GM10266 (cell line): ENCODE data around the gene SIPA1L3.

Experiments used
- DNase-seq: peaks from one replicate; pipeline ENCODE4 v3.0.0; 2012; ENCODE audit errors: extremely low spot score
- CTCF ChIP-seq: IDR thresholded peaks from 2 replicates; pipeline ENCODE4 v1.5.1; 2012; ENCODE audit warnings: mild to moderate bottlenecking, low read depth; ENCODE audit not compliant: control insufficient read depth, insufficient read depth; ENCODE audit errors: missing control alignments

The SIPA1L3 gene

DNA sequence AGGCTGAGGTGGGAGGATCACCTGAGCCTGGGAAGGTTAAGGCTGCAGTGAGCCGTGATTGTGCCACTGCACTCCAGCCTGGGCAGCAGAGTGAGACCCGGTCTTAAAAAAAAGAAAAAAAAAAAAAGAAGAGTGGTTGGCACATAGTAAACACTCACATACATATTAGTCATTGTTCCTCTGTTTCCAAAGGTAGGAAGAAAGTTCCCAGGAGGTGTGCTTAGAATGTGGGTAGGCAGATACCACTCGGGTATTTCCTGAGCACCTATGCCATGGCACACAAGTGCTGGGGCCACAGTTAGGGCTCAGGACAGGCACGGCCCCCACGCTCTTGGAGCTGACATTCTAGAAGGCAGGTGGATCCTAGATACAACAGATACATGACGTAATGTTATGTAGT lies 41.4 kb downstream of the SIPA1L3 start:
- no peak for TF ChIP-seq CTCF
- DNase-seq, result no peak

DNA sequence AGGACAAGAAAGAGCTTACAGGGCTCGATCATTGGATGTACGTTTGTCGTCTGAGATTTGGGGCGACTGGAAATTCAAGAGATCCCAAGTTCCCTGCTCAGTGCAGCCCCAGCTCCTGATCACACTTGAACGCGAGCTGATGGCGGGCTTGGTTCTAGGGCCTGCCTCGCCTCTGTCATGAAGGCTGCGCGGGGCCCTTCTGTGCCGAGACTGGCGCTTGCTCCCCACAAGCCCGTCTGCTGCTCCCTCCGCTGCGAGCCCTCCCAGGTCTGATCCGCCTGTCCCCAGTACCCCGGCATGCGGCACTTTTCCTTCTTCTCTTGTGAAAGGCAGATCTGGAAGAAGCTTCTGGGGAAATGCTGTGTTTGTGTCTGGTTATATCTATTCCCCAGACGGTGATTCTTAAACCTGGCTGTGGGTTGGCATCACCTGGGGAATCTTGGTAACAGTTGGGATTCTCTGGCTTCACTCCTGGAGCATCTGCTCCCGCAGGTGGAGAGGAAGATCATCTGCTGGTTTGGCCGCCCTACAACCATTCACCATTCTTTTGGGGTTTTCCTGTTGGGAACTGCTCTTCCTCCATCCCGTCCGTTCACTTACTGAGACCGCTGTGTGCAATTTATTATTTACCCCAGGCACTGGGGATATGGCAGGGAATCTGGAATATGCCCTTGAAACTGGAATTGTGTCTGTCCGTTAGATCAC lies 43.6 kb downstream of the SIPA1L3 start:
- no peak for TF ChIP-seq CTCF

GRCh38 chr19:37951816-37952210 lies 44.8 kb downstream of the SIPA1L3 start:
- no peak for TF ChIP-seq CTCF
- DNase-seq, result no peak

More for the DNA sequence above, 43.6 kb downstream of the SIPA1L3 start:
- no peak for DNase-seq

GRCh38 chr19:37953171-37953917 lies 46.3 kb downstream of the SIPA1L3 start:
- no peak for TF ChIP-seq CTCF
- no peak for DNase-seq

DNA sequence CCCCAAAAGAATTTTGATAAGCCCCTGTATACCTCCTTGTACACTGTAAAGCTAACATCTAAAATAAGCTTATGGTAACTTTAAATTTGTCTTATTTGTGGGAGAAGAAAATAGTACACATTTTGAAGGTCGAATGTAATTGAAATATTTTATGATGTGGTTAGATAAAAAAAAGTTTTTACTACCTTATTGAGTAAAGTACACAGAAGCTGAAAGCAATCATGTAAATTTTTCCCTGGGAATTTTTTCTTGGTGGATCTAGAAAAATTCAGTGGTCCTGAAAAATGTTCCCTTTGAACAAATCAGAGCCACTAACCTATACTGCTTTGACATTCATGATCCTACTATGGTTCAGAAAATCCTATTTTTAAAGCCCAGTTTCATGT lies 46.9 kb downstream of the SIPA1L3 start:
- no peak for DNase-seq
- no peak for TF ChIP-seq CTCF

- no peak for DNase-seq
- TF ChIP-seq CTCF, result no peak
Measured at GRCh38 chr19:37954421-37954874, 47.4 kb downstream of the SIPA1L3 start.

DNA sequence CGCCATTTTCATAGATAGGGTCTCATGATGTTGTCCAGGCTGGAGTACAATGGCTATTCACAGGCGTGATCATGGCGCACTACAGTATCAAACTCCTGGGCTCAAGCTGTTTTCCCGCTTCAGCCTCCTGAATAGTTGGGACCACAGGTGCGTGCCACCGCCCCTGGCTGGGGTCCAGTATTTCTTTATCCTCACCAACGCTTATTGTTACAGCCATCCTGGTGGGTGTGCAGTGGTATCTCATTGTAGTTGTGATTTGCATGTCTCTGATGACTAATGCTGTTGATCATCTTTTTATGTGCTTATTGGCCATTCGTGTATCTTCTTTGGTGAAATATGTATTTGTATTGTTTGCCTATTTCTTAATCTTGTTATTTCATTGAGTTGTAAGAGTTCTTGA lies 49.0 kb downstream of the SIPA1L3 start:
- no peak for DNase-seq

More for the DNA sequence above, 49.0 kb downstream of the SIPA1L3 start:
- no peak for TF ChIP-seq CTCF
